ENCODE measurements around the gene NRG2.

DNA sequence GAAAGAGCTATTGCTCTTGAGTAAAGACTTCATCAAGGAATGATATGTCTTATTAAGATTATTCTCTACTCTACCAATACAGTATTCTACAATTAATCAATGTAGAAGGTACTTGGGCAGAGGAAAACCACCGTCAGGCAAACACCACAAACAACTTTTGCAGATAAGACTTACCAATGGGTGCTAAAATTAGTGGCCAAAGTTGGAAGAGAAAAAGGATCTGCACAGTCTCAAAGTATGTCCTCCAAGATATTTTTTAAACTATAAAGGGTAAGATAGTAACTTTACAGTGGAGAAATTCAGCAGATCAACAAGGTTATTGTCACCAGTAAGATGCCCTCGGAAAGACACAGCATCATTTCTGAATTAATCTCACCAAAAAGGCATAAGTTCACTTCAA lies 38.9 kb downstream of the NRG2 start:
- no peak for TF ChIP-seq POLR2A (IDR thresholded peaks at IDR 0.05)
- TF ChIP-seq, protein P1, sequence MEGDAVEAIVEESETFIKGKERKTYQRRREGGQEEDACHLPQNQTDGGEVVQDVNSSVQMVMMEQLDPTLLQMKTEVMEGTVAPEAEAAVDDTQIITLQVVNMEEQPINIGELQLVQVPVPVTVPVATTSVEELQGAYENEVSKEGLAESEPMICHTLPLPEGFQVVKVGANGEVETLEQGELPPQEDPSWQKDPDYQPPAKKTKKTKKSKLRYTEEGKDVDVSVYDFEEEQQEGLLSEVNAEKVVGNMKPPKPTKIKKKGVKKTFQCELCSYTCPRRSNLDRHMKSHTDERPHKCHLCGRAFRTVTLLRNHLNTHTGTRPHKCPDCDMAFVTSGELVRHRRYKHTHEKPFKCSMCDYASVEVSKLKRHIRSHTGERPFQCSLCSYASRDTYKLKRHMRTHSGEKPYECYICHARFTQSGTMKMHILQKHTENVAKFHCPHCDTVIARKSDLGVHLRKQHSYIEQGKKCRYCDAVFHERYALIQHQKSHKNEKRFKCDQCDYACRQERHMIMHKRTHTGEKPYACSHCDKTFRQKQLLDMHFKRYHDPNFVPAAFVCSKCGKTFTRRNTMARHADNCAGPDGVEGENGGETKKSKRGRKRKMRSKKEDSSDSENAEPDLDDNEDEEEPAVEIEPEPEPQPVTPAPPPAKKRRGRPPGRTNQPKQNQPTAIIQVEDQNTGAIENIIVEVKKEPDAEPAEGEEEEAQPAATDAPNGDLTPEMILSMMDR (IDR thresholded peaks at IDR 0.05) = no peak

All from body of pancreas (tissue), 4 donors.